Astrocyte of the cerebellum (primary cell): ENCODE measurements around the gene ADSS1.

ENCODE experiments used
- DNase-seq: peaks from one replicate; pipeline ENCODE4 v3.0.0-alpha.2; 2011; ENCODE audit warnings: low read depth
- H3K4me3 ChIP-seq: 2 replicates; pipeline ENCODE4 v1.5.1; 2011; ENCODE audit warnings: mild to moderate bottlenecking, low read depth, low read length, moderate library complexity
- CTCF ChIP-seq: IDR thresholded peaks from 2 replicates; pipeline ENCODE4 v1.5.1; 2012; ENCODE audit warnings: low read length, low read depth, moderate library complexity, mild to moderate bottlenecking; ENCODE audit errors: missing control alignments
- in situ Hi-C: cut with HindIII; loops from 2 replicates; pipeline ENCODE4 v1.10.0; 2017; ENCODE audit warnings: low sequenced_read_pairs

ADSS1 gene

GRCh38 chr14:104734051-104734587 is 10.1 kb downstream of the ADSS1 start:
- DNase-seq, result no peak
- H3K4me3 ChIP-seq, result no peak overlapping the region
- no peak for TF ChIP-seq CTCF
- in situ Hi-C loops, result no loop called here

GRCh38 chr14:104734601-104734990 is 10.6 kb downstream of the ADSS1 start:
- in situ Hi-C loops, result no loop called here
- TF ChIP-seq CTCF, result no peak
- no peak for DNase-seq
- H3K4me3 ChIP-seq, result no peak overlapping the region

GRCh38 chr14:104734991-104735779 is 11.2 kb downstream of the ADSS1 start:
- in situ Hi-C loops, result no loop called here
- DNase-seq, result no peak
- TF ChIP-seq CTCF, result no peak
- no peak overlapping the region for H3K4me3 ChIP-seq

GRCh38 chr14:104735830-104736642 is 12.0 kb downstream of the ADSS1 start:
- TF ChIP-seq CTCF, result no peak
- in situ Hi-C loops, result no loop called here
- no peak for DNase-seq
- H3K4me3 ChIP-seq, result no peak overlapping the region

- H3K4me3 ChIP-seq, result no peak overlapping the region
- TF ChIP-seq CTCF, result no peak
- in situ Hi-C loops, result no loop called here
- DNase-seq, result no peak
These were observed 14.5 kb downstream of the ADSS1 start for GRCh38 chr14:104738375-104739019.

GRCh38 chr14:104739026-104739425 is 15.0 kb downstream of the ADSS1 start:
- in situ Hi-C loops, result no loop called here
- H3K4me3 ChIP-seq, result no peak overlapping the region
- TF ChIP-seq CTCF, result no peak
- no peak for DNase-seq
